ENCODE measurements around the gene ANP32A. TPM values are rescaled to one million over a fixed set of nuclear protein-coding genes. Genes with fewer than 3 reads are reported as not detected.
"Not testable (repeated sequence)": the region's sequence is repeated elsewhere in the genome, so short reads cannot be mapped to it uniquely, and the experiment has no call there.

Gene ANP32A
- total RNA-seq, 1 experiment from 2014 or later = 220 TPM

- TF ChIP-seq REST (IDR thresholded peaks at IDR 0.05; ENCODE audit: low read depth) = no peak
- TF ChIP-seq EGR1 (IDR thresholded peaks at IDR 0.05; ENCODE audit: low read depth) = no peak
- TF ChIP-seq SIN3A (IDR thresholded peaks at IDR 0.05; ENCODE audit: low read depth) = no peak
- TF ChIP-seq FOSL1 (IDR thresholded peaks at IDR 0.05; ENCODE audit: low read depth) = no peak
- TF ChIP-seq CBX3 (IDR thresholded peaks at IDR 0.05; ENCODE audit: low read depth) = no peak
- TF ChIP-seq POLR2AphosphoS5 (IDR thresholded peaks at IDR 0.05; ENCODE audit: low read depth, low read length) = no peak
- no peak for TF ChIP-seq ZFX (IDR thresholded peaks at IDR 0.05)
- no peak for TF ChIP-seq MAX (IDR thresholded peaks at IDR 0.05)
- TF ChIP-seq CTCF (IDR thresholded peaks at IDR 0.05 in 2 of 3, conservative IDR thresholded peaks at IDR 0.05 in 1 of 3; ENCODE audit: borderline replicate concordance in 1 of 3, insufficient read depth in 1 of 3, low read depth in 2 of 3, low read length in 2 of 3) = no peak
- TF ChIP-seq SP1 (IDR thresholded peaks at IDR 0.05; ENCODE audit: low read depth) = no peak
- no peak for TF ChIP-seq TCF7L2 (IDR thresholded peaks at IDR 0.05; ENCODE audit: borderline replicate concordance, extremely low read depth, insufficient read depth, insufficient read length)
- TF ChIP-seq JUND (IDR thresholded peaks at IDR 0.05) = no peak
Measured at GRCh38 chr15:68862415-68862814, 41.7 kb upstream of the ANP32A start (continued).

GRCh38 chr15:68858666-68859065 is 38.0 kb upstream of the ANP32A start:
- H3K27me3 ChIP-seq (ENCODE audit: insufficient read depth, low read length); H3K4me1 ChIP-seq (ENCODE audit: control insufficient read depth in 1 of 2, insufficient read depth in 2 of 2, low read length in 2 of 2); H3K9me3 ChIP-seq (ENCODE audit: control insufficient read depth in 1 of 2, insufficient read depth in 1 of 2, low read depth in 1 of 2, low read length in 2 of 2); H3K9ac ChIP-seq (ENCODE audit: low read length); H2AFZ ChIP-seq (ENCODE audit: low read depth, low read length, poor library complexity, severe bottlenecking); RAD21 ChIA-PET (ENCODE audit: low non-redundant PET in 1 of 2, low total read pairs in 2 of 2, uncharacterized antibody in 2 of 2, unreplicated experiment in 2 of 2); DNase-seq (ENCODE audit: low read depth, low spot score); H3K36me3 ChIP-seq (ENCODE audit: control insufficient read depth in 1 of 2, insufficient read depth in 2 of 2, low read length in 2 of 2); H3K4me2 ChIP-seq (ENCODE audit: low read length); H4K20me1 ChIP-seq (ENCODE audit: insufficient read depth); H3K27ac ChIP-seq (ENCODE audit: low read depth, low read length); H3K79me2 ChIP-seq (ENCODE audit: insufficient read depth, low read length); BruUV-seq (replicated peaks); POLR2A ChIA-PET; H3K4me3 ChIP-seq (replicated peaks in 1 of 2; ENCODE audit: low read depth in 1 of 2, low read length in 2 of 2); H3K9me2 ChIP-seq (ENCODE audit: insufficient read depth); intact Hi-C loops (cut with micrococcal nuclease); ATAC-seq; CTCF ChIA-PET: not testable (repeated sequence)

- BruUV-seq (replicated peaks); intact Hi-C loops (cut with micrococcal nuclease); H3K36me3 ChIP-seq (ENCODE audit: control insufficient read depth in 1 of 2, insufficient read depth in 2 of 2, low read length in 2 of 2); H3K9ac ChIP-seq (ENCODE audit: low read length); H3K4me2 ChIP-seq (ENCODE audit: low read length); H3K9me3 ChIP-seq (ENCODE audit: control insufficient read depth in 1 of 2, insufficient read depth in 1 of 2, low read depth in 1 of 2, low read length in 2 of 2); H3K9me2 ChIP-seq (ENCODE audit: insufficient read depth); CTCF ChIA-PET; ATAC-seq; POLR2A ChIA-PET; H3K4me3 ChIP-seq (replicated peaks in 1 of 2; ENCODE audit: low read depth in 1 of 2, low read length in 2 of 2); H3K27ac ChIP-seq (ENCODE audit: low read depth, low read length); H2AFZ ChIP-seq (ENCODE audit: low read depth, low read length, poor library complexity, severe bottlenecking); DNase-seq (ENCODE audit: low read depth, low spot score); RAD21 ChIA-PET (ENCODE audit: low non-redundant PET in 1 of 2, low total read pairs in 2 of 2, uncharacterized antibody in 2 of 2, unreplicated experiment in 2 of 2); H4K20me1 ChIP-seq (ENCODE audit: insufficient read depth); H3K79me2 ChIP-seq (ENCODE audit: insufficient read depth, low read length); H3K27me3 ChIP-seq (ENCODE audit: insufficient read depth, low read length); H3K4me1 ChIP-seq (ENCODE audit: control insufficient read depth in 1 of 2, insufficient read depth in 2 of 2, low read length in 2 of 2): not testable (repeated sequence)
Measured at GRCh38 chr15:68857443-68857842, 36.7 kb upstream of the ANP32A start.
